Activated CD8-positive, alpha-beta memory T cell treated with anti-CD3 and anti-CD28 coated beads, Interleukin-2, amount 10 ng/mL, durations not matched to agents 7 days and 5 days (primary cell): ENCODE results near the gene TMEM191C. TPM values are rescaled to one million over a fixed set of nuclear protein-coding genes. Genes with fewer than 3 reads are reported as not detected.
A peak's percentile ranks its signal among the peaks of the same experiment; 100 is the strongest.
"Not testable (repeated sequence)": the region's sequence is repeated elsewhere in the genome, so short reads cannot be mapped to it uniquely, and the experiment has no call there.

Experiments used
- ATAC-seq: fragments of 150-1000 bp; cut with Tn5 transposase; one replicate; pipeline ENCODE4 v1.10.0; 2021; ENCODE audit warnings: moderate library complexity
- CTCF ChIA-PET: fragments of 350-600 bp; sonication (Branson Sonifier 250); formaldehyde crosslinking; loops from one replicate; lab custom pipeline; 2021; ENCODE audit warnings: antibody characterized with exemption; lab: Charles Lee
- DNase-seq: peaks from one replicate; pipeline ENCODE4 v3.0.0-alpha.2; 2020
- H3K27ac Mint-ChIP-seq: one replicate; pipeline ENCODE4 v1.8.0; 2021; ENCODE audit warnings: mild to moderate bottlenecking, mixed read lengths
- H3K27me3 Mint-ChIP-seq: one replicate; pipeline ENCODE4 v1.8.0; 2021; ENCODE audit warnings: mixed read lengths
- H3K36me3 Mint-ChIP-seq: one replicate; pipeline ENCODE4 v1.8.0; 2021; ENCODE audit warnings: mild to moderate bottlenecking, mixed read lengths
- H3K4me1 Mint-ChIP-seq: one replicate; pipeline ENCODE4 v1.8.0; 2021; ENCODE audit warnings: mixed read lengths
- H3K4me3 Mint-ChIP-seq: one replicate; pipeline ENCODE4 v1.8.0; 2021; ENCODE audit warnings: mild to moderate bottlenecking, moderate library complexity, mixed read lengths
- H3K9me3 Mint-ChIP-seq: one replicate; pipeline ENCODE4 v1.8.0; 2022; ENCODE audit warnings: low read depth, mixed read lengths
- total RNA-seq, 2 experiments: library from RNA; stranded (reverse); gene quantifications; one replicate each; pipeline ENCODE4 v1.2.3, GENCODE V29; 2021

Gene TMEM191C
- total RNA-seq, 2 experiments from 2014 or later = 0.99 to 1.1 TPM

GRCh38 chr22:21442646-21443045 lies 24.5 kb upstream of the TMEM191C start:
- H3K4me3 Mint-ChIP-seq, CTCF ChIA-PET, H3K27ac Mint-ChIP-seq, H3K4me1 Mint-ChIP-seq, ATAC-seq, H3K36me3 Mint-ChIP-seq, H3K9me3 Mint-ChIP-seq, H3K27me3 Mint-ChIP-seq: not testable (repeated sequence)
- DNase-seq = peak; percentile 22

GRCh38 chr22:21443057-21443734 lies 24.0 kb upstream of the TMEM191C start:
- Mint-ChIP-seq H3K27ac (no peak overlapping the region), H3K4me1 (no peaks in the 10 kb centered on the region), H3K36me3 (no peaks in the 10 kb centered on the region), H3K4me3 (no peak overlapping the region), H3K27me3 (no peaks in the 10 kb centered on the region), H3K9me3 (no peaks in the 10 kb centered on the region)
- DNase-seq = no peak
- CTCF ChIA-PET = interaction anchor here (0.8 kb wide), 1 partner anchor 204 kb away, joined by 3 read pairs; no protein-coding TSS in a partner anchor
- ATAC-seq = no peak

- H3K27ac Mint-ChIP-seq = no peak overlapping the region
Measured at GRCh38 chr22:21443735-21444421, 23.3 kb upstream of the TMEM191C start.

GRCh38 chr22:21444701-21445436 lies 22.3 kb upstream of the TMEM191C start:
- DNase-seq (peak; percentile 39), ATAC-seq (no peak)
- H3K4me3 Mint-ChIP-seq = no peak overlapping the region
- no peaks in the 10 kb centered on the region for H3K4me1 Mint-ChIP-seq
- no peaks in the 10 kb centered on the region for H3K9me3 Mint-ChIP-seq
- no peak overlapping the region for H3K27ac Mint-ChIP-seq
- CTCF ChIA-PET = no interaction called here
- no peaks in the 10 kb centered on the region for H3K27me3 Mint-ChIP-seq
- no peaks in the 10 kb centered on the region for H3K36me3 Mint-ChIP-seq

More at GRCh38 chr22:21443735-21444421, 23.3 kb upstream of the TMEM191C start:
- CTCF ChIA-PET = interaction anchor here (0.8 kb wide), 1 partner anchor 203 kb away, joined by 3 read pairs; no protein-coding TSS in a partner anchor
- ATAC-seq (no peak), DNase-seq (no peak)
- no peaks in the 10 kb centered on the region for H3K36me3 Mint-ChIP-seq
- H3K27me3 Mint-ChIP-seq = no peaks in the 10 kb centered on the region
- H3K4me1 Mint-ChIP-seq = no peaks in the 10 kb centered on the region
- H3K9me3 Mint-ChIP-seq = no peaks in the 10 kb centered on the region
- no peak overlapping the region for H3K4me3 Mint-ChIP-seq

GRCh38 chr22:21445437-21446127 lies 21.6 kb upstream of the TMEM191C start:
- ATAC-seq (no peak), DNase-seq (peak; percentile 22)
- Mint-ChIP-seq H3K27ac (no peak overlapping the region), H3K4me1 (no peaks in the 10 kb centered on the region), H3K27me3 (no peaks in the 10 kb centered on the region), H3K9me3 (no peaks in the 10 kb centered on the region), H3K36me3 (no peaks in the 10 kb centered on the region), H3K4me3 (no peak overlapping the region)
- CTCF ChIA-PET = no interaction called here

GRCh38 chr22:21446128-21446826 lies 20.9 kb upstream of the TMEM191C start:
- H3K4me1 Mint-ChIP-seq = no peaks in the 10 kb centered on the region
- no peak for ATAC-seq
- H3K4me3 Mint-ChIP-seq = no peak overlapping the region
- no peak overlapping the region for H3K27ac Mint-ChIP-seq
- no peaks in the 10 kb centered on the region for H3K27me3 Mint-ChIP-seq
- H3K9me3 Mint-ChIP-seq = no peaks in the 10 kb centered on the region
- no peaks in the 10 kb centered on the region for H3K36me3 Mint-ChIP-seq
- CTCF ChIA-PET = no interaction called here
- peak; percentile 38 for DNase-seq

GRCh38 chr22:21446827-21447690 lies 20.1 kb upstream of the TMEM191C start:
- Mint-ChIP-seq H3K36me3 (no peaks in the 10 kb centered on the region), H3K4me1 (no peaks in the 10 kb centered on the region), H3K9me3 (no peaks in the 10 kb centered on the region), H3K27me3 (no peaks in the 10 kb centered on the region), H3K27ac (no peak overlapping the region), H3K4me3 (no peak overlapping the region)
- DNase-seq = peak; percentile 33
- CTCF ChIA-PET = no interaction called here
- ATAC-seq = no peak

GRCh38 chr22:21447694-21448402 lies 19.3 kb upstream of the TMEM191C start:
- DNase-seq (peak; percentile 36), ATAC-seq (no peak)
- Mint-ChIP-seq H3K27me3 (no peaks in the 10 kb centered on the region), H3K4me3 (no peak overlapping the region), H3K36me3 (no peaks in the 10 kb centered on the region), H3K27ac (no peak overlapping the region), H3K4me1 (no peaks in the 10 kb centered on the region), H3K9me3 (no peaks in the 10 kb centered on the region)
- CTCF ChIA-PET = no interaction called here

GRCh38 chr22:21448627-21449416 lies 18.4 kb upstream of the TMEM191C start:
- Mint-ChIP-seq H3K27ac (no peak overlapping the region), H3K9me3 (no peaks in the 10 kb centered on the region), H3K36me3 (no peaks in the 10 kb centered on the region), H3K4me1 (no peaks in the 10 kb centered on the region), H3K4me3 (no peak overlapping the region), H3K27me3 (no peaks in the 10 kb centered on the region)
- CTCF ChIA-PET = no interaction called here
- DNase-seq (peak; percentile 38), ATAC-seq (no peak)

GRCh38 chr22:21449531-21450319 lies 17.5 kb upstream of the TMEM191C start:
- Mint-ChIP-seq H3K4me3 (no peak overlapping the region), H3K36me3 (no peaks in the 10 kb centered on the region), H3K27ac (no peak overlapping the region), H3K9me3 (no peaks in the 10 kb centered on the region), H3K4me1 (no peaks in the 10 kb centered on the region), H3K27me3 (no peaks in the 10 kb centered on the region)
- CTCF ChIA-PET = no interaction called here
- ATAC-seq = no peak
- DNase-seq = peak; percentile 27
